Smooth muscle cell (in vitro differentiated cells): Measurements from ENCODE around the gene ZNF436. TPM values are rescaled to one million over a fixed set of nuclear protein-coding genes. Genes with fewer than 3 reads are reported as not detected.
"Not testable (repeated sequence)": the region's sequence is repeated elsewhere in the genome, so short reads cannot be mapped to it uniquely, and the experiment has no call there.

Source experiments
- DNase-seq: peaks from one replicate; lab custom pipeline; 2025; ENCODE audit not compliant: unreplicated experiment; lab: John Stamatoyannopoulos, UW
- H2AFZ ChIP-seq: fragments of 200-600 bp; sonication (generic); 2 replicates; pipeline ENCODE4 v1.6.0; 2016; ENCODE audit warnings: antibody characterized with exemption, low read depth, mild to moderate bottlenecking
- H3F3A ChIP-seq: fragments of 200-600 bp; sonication (generic); 2 replicates; pipeline ENCODE4 v1.6.0; 2017; ENCODE audit warnings: antibody characterized with exemption, low read depth
- H3K27ac ChIP-seq: fragments of 200-600 bp; sonication (generic); 2 replicates; pipeline ENCODE4 v1.5.1; 2016; ENCODE audit warnings: low read depth, mild to moderate bottlenecking
- H3K27me3 ChIP-seq: fragments of 200-600 bp; sonication (generic); 2 replicates; pipeline ENCODE4 v1.6.1; 2016; ENCODE audit warnings: low read depth, mild to moderate bottlenecking
- H3K36me3 ChIP-seq: fragments of 200-600 bp; sonication (generic); 2 replicates; pipeline ENCODE4 v1.5.1; 2016; ENCODE audit warnings: low read depth
- H3K4me1 ChIP-seq: fragments of 200-600 bp; sonication (generic); 2 replicates; pipeline ENCODE4 v1.5.1; 2016; ENCODE audit warnings: low read depth
- H3K4me2 ChIP-seq: fragments of 200-600 bp; sonication (generic); 2 replicates; pipeline ENCODE4 v1.6.0; 2016; ENCODE audit warnings: mild to moderate bottlenecking
- H3K4me3 ChIP-seq: fragments of 200-600 bp; sonication (generic); 2 replicates; pipeline ENCODE4 v1.5.1; 2016; ENCODE audit warnings: mild to moderate bottlenecking
- H3K79me2 ChIP-seq: fragments of 200-600 bp; sonication (generic); 2 replicates; pipeline ENCODE4 v1.6.0; 2016; ENCODE audit warnings: low read depth, mild to moderate bottlenecking
- H3K9ac ChIP-seq: fragments of 200-600 bp; sonication (generic); 2 replicates; pipeline ENCODE4 v1.6.0; 2016; ENCODE audit warnings: low read depth
- H3K9me3 ChIP-seq: fragments of 200-600 bp; sonication (generic); replicated peaks from 2 replicates; pipeline ENCODE4 v1.5.1; 2016; ENCODE audit warnings: low read depth
- H4K20me1 ChIP-seq: fragments of 200-600 bp; sonication (generic); 2 replicates; pipeline ENCODE4 v1.6.0; 2016; ENCODE audit warnings: low read depth
- CTCF ChIP-seq: fragments of 200-600 bp; sonication (generic); IDR thresholded peaks from 2 replicates; pipeline ENCODE4 v1.5.1; 2017; ENCODE audit warnings: borderline replicate concordance, mild to moderate bottlenecking, antibody characterized with exemption; ENCODE audit not compliant: insufficient read depth, poor library complexity, severe bottlenecking
- WGBS: methylation state at CpG from one replicate; pipeline ENCODE4 v1.1.7; 2016; ENCODE audit warnings: low lambda C conversion rate; 5-methylcytosine and 5-hydroxymethylcytosine counted together
- polyA plus RNA-seq: library from polyadenylated mRNA; unstranded; fragments of >200 nt; fragmentation: Nextera tagmentation; extraction: Ambion mirVana; gene quantifications from 2 replicates; pipeline ENCODE4 v1.2.1, GENCODE V29; 2016
- total RNA-seq: library from RNA; depleted of rRNA; stranded (reverse); fragments of >200 nt; gene quantifications from 2 replicates; pipeline ENCODE4 v1.2.3, GENCODE V29; 2014

The ZNF436 gene
- total and polyA plus RNA-seq, 2 experiments from 2014 or later = 7.1 to 12.9 TPM

DNA sequence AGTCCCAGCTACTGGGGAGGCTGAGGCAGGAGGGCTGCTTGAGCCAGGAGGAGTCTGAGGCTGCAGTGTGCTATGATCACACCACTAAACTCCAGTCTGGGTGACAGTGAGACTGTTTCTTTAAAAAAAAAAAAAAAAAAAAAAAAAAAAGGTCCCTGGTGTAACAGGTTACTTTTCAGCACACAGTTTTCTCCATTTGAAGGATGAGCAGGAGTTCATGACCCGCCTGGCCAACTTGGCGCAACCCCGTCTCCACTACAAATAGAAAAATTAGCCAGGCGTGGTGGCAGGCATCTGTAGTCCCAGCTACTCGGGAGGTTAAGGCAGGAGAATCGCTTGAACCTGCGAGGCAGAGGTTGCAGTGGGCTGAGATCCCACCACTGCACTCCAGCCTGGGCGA is 37.9 kb downstream of the ZNF436 start:
- DNase-seq = no peak
- TF ChIP-seq CTCF = no peak
- H4K20me1 ChIP-seq = peaks cover 98% of the 10 kb centered on the region
- H3K4me3 ChIP-seq = no peak overlapping the region
- 96% methylated on average over 8 of the region's 8 CpGs for WGBS
- no peak overlapping the region for H3K9ac ChIP-seq
- no peak overlapping the region for H2AFZ ChIP-seq
- H3K36me3 ChIP-seq = peaks cover 35% of the 10 kb centered on the region
- no peaks in the 10 kb centered on the region for H3K27me3 ChIP-seq
- no peak overlapping the region for H3K4me2 ChIP-seq
- H3K79me2 ChIP-seq = peaks cover 96% of the 10 kb centered on the region
- no peaks in the 10 kb centered on the region for H3K4me1 ChIP-seq
- peaks cover 12% of the 10 kb centered on the region for H3F3A ChIP-seq
- H3K9me3 ChIP-seq = no peaks in the 10 kb centered on the region
- H3K27ac ChIP-seq = no peak overlapping the region

GRCh38 chr1:23330846-23331245 is 38.8 kb downstream of the ZNF436 start:
- TF ChIP-seq CTCF = no peak
- Histone ChIP-seq H3K4me1 (no peaks in the 10 kb centered on the region), H2AFZ (no peak overlapping the region), H3K9ac (no peak overlapping the region), H3F3A (peaks cover 12% of the 10 kb centered on the region), H3K4me2 (peak overlapping the region; percentile 26), H3K9me3 (no peaks in the 10 kb centered on the region), H3K27me3 (no peaks in the 10 kb centered on the region), H3K79me2 (peaks cover 97% of the 10 kb centered on the region), H4K20me1 (peaks cover 98% of the 10 kb centered on the region), H3K4me3 (no peak overlapping the region), H3K36me3 (peaks cover 33% of the 10 kb centered on the region), H3K27ac (peak overlapping the region; percentile 53)
- WGBS = 59% methylated on average over 1 of the region's 1 CpG
- DNase-seq = no peak

DNA sequence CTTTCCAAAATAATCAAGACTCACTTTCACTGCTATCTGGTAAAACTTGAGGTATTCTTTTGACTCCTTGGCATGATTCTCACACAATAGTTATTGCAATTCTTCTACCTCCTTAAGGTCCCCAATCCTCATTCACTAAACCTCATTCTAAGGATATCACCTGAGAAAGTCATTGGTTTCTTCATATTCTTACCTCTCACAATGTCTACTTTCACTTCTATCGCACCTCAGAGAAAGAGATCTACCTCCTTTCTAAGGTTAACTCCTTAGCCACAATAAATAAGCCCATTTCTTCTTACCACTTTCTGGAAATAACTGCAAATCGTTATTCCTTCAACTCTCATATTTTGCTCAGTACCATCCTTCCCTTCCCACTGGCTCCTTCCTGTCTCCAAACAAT is 44.2 kb downstream of the ZNF436 start:
- H3K4me1 ChIP-seq = no peaks in the 10 kb centered on the region
- H3K27me3 ChIP-seq = no peaks in the 10 kb centered on the region
- DNase-seq = no peak
- no peak overlapping the region for H3K4me2 ChIP-seq
- H3K79me2 ChIP-seq = peaks cover 100% of the 10 kb centered on the region
- no peak for TF ChIP-seq CTCF
- peaks cover 15% of the 10 kb centered on the region for H3K36me3 ChIP-seq
- H3K4me3 ChIP-seq = no peak overlapping the region
- no peak overlapping the region for H3K9ac ChIP-seq
- H4K20me1 ChIP-seq = peaks cover 99% of the 10 kb centered on the region
- H2AFZ ChIP-seq = no peak overlapping the region
- H3K27ac ChIP-seq = no peak overlapping the region
- 97% methylated on average over 2 of the region's 2 CpGs for WGBS
- peaks cover 14% of the 10 kb centered on the region for H3F3A ChIP-seq
- H3K9me3 ChIP-seq = no peaks in the 10 kb centered on the region

DNA sequence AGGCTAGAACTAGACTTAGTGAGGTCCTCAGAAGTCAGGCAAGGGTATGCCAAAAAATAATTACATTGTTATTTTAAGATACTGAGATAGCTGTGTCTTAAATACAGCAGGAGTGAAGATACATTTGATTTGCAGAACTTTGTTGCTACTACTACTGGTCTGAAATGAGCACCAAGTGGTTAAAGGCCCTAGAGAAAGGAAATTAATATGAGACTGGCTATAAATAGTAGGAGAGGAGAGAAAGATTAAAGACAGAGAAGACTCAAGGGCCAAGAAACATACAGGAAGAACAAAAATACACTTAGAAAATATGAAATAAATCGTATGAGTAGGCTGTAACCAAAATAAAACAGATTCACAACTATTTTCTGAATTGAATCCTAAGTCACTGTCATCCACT is 46.9 kb downstream of the ZNF436 start:
- Histone ChIP-seq H3K36me3 (peaks cover 28% of the 10 kb centered on the region), H3K4me3 (no peak overlapping the region), H3F3A (peaks cover 8% of the 10 kb centered on the region), H3K4me2 (no peak overlapping the region), H3K79me2 (peaks cover 98% of the 10 kb centered on the region), H3K9me3 (no peaks in the 10 kb centered on the region), H3K4me1 (no peaks in the 10 kb centered on the region), H3K9ac (no peak overlapping the region), H3K27me3 (no peaks in the 10 kb centered on the region), H2AFZ (no peak overlapping the region), H3K27ac (no peak overlapping the region), H4K20me1 (peaks cover 94% of the 10 kb centered on the region)
- no peak for DNase-seq
- TF ChIP-seq CTCF = no peak
- 87% methylated on average over 1 of the region's 1 CpG for WGBS

- peaks cover 92% of the 10 kb centered on the region for H4K20me1 ChIP-seq
- peaks cover 61% of the 10 kb centered on the region for H3K36me3 ChIP-seq
- not testable (repeated sequence) for H3K27ac ChIP-seq
Measured at GRCh38 chr1:23310280-23310679, 59.4 kb downstream of the ZNF436 start.

More at GRCh38 chr1:23310280-23310679, 59.4 kb downstream of the ZNF436 start:
- not testable (repeated sequence) for H3K4me2 ChIP-seq, H3K9ac ChIP-seq, H3K4me3 ChIP-seq, H3K27me3 ChIP-seq, H3K9me3 ChIP-seq, H2AFZ ChIP-seq, DNase-seq, H3K4me1 ChIP-seq
- Histone ChIP-seq H3F3A (peaks cover 13% of the 10 kb centered on the region), H3K79me2 (peaks cover 57% of the 10 kb centered on the region)
- WGBS = over 99% methylated on average over 7 of the region's 7 CpGs
